Measurements from ENCODE around the gene RPA3. TPM values are rescaled to one million over a fixed set of nuclear protein-coding genes. Genes with fewer than 3 reads are reported as not detected.
A peak's percentile ranks its signal among the peaks of the same experiment; 100 is the strongest.

The RPA3 gene
- total and polyA plus RNA-seq, 2 of the 13 experiments (the other 11 are each of a cell fraction or from before 2014, with no cell fraction given) = 38.3 to 154 TPM

- TF ChIP-seq KDM4B (CRISPR knock-in tag; IDR thresholded peaks at IDR 0.05) = no peak
- TF ChIP-seq BATF2 (CRISPR knock-in tag; IDR thresholded peaks at IDR 0.05) = 0 out of 2 replicates have a peak, but pooled peaks have one; percentile 9
- no peak for TF ChIP-seq TMF1 (CRISPR knock-in tag; IDR thresholded peaks at IDR 0.05; ENCODE audit: low read depth)
- no peak for TF ChIP-seq ZNF605 (CRISPR knock-in tag; IDR thresholded peaks at IDR 0.05)
- TF ChIP-seq RELA (CRISPR knock-in tag; IDR thresholded peaks at IDR 0.05) = no peak
- TF ChIP-seq ZNF777 (CRISPR knock-in tag; IDR thresholded peaks at IDR 0.05) = peak; percentile 10; the same call in 1 of the 2 replicates
- TF ChIP-seq ZHX1 (CRISPR knock-in tag; IDR thresholded peaks at IDR 0.05; ENCODE audit: low read depth) = no peak
- no peak for TF ChIP-seq ZMAT5 (CRISPR knock-in tag; IDR thresholded peaks at IDR 0.05; ENCODE audit: borderline replicate concordance, low read depth)
- no peak for TF ChIP-seq ZNF580 (CRISPR knock-in tag; IDR thresholded peaks at IDR 0.05; ENCODE audit: borderline replicate concordance, low read depth)
- TF ChIP-seq SUZ12 (IDR thresholded peaks at IDR 0.05; ENCODE audit: low read depth, low read length) = no peak
- TF ChIP-seq ZNF589 (CRISPR knock-in tag; conservative IDR thresholded peaks at IDR 0.05) = 0 out of 2 replicates have a peak, but pooled peaks have one; percentile 22
- no peak for TF ChIP-seq TEAD2 (CRISPR knock-in tag; IDR thresholded peaks at IDR 0.05)
- TF ChIP-seq ZNF343 (CRISPR knock-in tag; IDR thresholded peaks at IDR 0.05) = no peak
- no peak for TF ChIP-seq SNAPC4 (CRISPR knock-in tag; IDR thresholded peaks at IDR 0.05)
- TF ChIP-seq BRD4 (CRISPR knock-in tag; IDR thresholded peaks at IDR 0.05) = no peak
- 0 out of 2 replicates have a peak, but pooled peaks have one; percentile 6 for TF ChIP-seq CCDC6 (CRISPR knock-in tag; IDR thresholded peaks at IDR 0.05)
- no peak for TF ChIP-seq SMAD9 (CRISPR knock-in tag; IDR thresholded peaks at IDR 0.05)
- no peak for TF ChIP-seq SIN3A (IDR thresholded peaks at IDR 0.05; ENCODE audit: borderline replicate concordance, low read depth, low read length)
- no peak for TF ChIP-seq BCL6 (CRISPR knock-in tag; IDR thresholded peaks at IDR 0.05)
- no peak for TF ChIP-seq NFYC (CRISPR knock-in tag; IDR thresholded peaks at IDR 0.05)
- TF ChIP-seq ISL2 (CRISPR knock-in tag; IDR thresholded peaks at IDR 0.05) = no peak
- no peak for TF ChIP-seq ZNF577 (CRISPR knock-in tag; IDR thresholded peaks at IDR 0.05; ENCODE audit: borderline replicate concordance, low read depth)
- no peak for TF ChIP-seq SMARCC2 (IDR thresholded peaks at IDR 0.05)
These were observed 77.2 kb downstream of the RPA3 start (continued) for GRCh38 chr7:7641129-7641663.

Measured in HepG2 (cell line).